HG03108 (cell line): Measurements from ENCODE around the gene CLSTN1.

ENCODE experiments used
- ATAC-seq: cut with Tn5 transposase; IDR thresholded peaks from one replicate; pipeline ENCODE4 v1.9.1; 2021; ENCODE audit warnings: moderate library complexity; ENCODE audit not compliant: unreplicated experiment

CLSTN1 gene

DNA sequence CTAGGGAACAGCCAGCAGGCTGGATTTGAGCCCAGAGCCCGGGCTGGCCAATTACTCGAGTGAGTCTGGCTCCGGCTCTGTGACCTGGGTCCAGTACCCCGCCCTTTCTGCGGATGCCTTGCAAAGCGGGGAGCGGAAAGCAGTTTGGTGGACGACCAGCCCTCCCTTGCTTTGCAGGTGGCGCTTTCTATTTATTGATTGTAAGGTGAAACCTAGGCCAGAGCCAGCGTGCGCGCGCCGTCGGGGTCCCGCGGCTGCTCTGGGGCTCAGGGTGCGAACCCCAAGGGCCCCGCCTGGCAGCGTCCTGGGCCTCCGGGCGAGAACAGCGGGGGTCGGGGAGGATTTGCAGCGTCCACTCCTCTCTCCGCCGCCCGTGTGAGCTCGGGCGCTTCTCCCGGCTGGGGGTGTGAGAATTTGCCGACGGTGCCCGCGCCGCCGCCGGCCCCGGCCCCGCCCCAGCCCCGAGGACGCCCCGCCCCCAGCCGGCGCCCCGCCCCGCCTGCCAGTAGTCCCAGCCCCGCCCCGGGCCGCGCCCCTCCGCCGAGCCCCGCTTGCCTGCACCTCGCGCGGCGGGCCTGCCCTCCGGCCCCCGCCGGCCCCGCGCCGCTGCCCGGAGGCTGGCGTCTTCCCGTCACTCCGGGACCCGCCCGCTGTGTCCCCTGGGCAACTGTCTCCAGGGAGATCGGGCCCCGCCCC, 134.6 kb downstream of the CLSTN1 start:
- peak; percentile 54 for ATAC-seq

DNA sequence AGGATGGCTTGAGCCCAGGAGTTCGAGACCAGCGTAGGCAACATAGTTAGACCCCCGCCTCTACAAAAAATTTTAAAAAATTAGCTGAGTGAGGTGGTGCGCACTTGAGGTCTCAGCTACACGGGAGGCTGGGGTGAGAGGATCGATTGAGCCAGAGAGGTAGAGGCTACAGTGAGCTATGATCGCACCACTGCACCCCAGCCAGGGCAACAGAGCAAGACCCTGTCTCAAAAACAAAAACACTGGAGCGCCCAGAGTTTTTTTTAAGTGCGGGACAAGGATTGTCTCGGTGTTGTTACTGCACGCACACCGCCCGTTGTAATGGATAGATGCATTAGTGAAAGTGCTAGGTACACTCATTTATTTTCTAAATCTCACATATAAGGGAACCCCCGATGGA, 135.2 kb downstream of the CLSTN1 start:
- ATAC-seq = no peak

DNA sequence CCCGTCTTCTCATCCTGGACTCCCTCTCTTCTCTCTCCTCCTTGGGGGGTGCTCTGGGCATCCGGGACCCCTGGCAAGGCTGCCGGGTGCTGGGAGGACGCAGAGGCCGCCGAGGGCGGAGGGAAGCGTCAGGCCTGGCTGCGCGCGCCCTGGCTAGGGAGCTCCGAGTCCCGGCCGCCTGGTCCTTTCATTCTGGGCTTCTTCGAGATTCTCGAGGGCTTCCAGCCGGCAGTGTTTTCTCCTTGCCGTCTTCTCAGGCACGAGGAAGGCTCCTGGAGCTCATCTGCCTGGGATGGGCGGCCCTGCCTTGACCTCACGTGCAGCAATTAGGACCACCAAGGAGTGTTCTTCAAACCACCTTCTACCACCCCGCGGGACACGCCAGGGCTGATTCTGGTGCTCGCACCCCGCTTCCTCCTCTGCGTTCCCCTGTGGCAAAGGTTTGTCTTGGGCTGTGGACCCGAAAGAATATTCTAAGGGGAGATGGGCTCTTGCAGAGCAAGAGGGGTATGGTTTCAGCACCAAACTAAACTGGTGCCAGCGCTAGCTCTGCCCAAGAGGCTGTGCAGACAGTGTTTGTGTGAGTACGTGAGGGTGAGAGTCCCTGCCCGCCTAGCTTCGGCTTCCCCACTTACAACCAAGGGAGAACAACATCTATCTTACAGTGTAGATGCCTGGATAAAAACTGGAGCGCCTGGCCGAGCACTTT, 135.7 kb downstream of the CLSTN1 start:
- ATAC-seq = no peak

DNA sequence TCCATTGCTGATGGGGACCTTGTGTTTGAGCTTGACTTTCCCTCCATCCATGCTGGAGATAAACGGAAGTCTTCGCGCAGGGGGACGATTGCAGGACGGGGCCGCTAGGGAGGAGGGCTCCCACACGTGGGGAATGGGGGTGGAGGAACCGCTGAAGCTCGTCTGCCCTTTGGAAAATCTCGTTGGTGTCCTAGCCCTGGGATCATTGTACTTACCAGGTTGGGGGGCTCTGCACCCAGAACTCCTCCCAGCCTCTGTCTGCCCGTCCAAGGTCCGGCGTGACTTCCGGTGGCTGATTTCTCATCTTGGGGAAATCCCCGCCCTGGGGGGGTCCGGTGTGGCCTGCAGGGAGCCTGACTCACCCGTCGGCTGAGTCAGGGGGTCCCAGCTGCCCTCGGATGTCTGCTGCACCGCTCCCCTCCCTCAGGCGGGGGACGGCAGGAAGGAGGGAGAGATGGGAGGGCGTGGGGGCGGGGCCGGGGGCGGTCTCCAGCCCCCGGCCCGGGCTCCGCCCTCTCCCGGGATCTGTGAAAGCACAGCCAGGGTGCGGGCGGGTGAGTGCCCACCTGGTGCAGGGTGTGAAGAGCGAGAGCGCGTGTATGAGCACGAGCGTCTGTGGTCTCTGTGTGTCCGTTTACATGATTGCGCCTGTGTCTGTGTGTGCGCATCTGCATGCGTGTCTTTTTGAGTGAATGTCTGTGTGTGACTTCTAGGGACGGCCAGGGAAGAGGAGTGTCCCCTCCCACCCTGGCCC, 136.5 kb downstream of the CLSTN1 start:
- no peak for ATAC-seq

DNA sequence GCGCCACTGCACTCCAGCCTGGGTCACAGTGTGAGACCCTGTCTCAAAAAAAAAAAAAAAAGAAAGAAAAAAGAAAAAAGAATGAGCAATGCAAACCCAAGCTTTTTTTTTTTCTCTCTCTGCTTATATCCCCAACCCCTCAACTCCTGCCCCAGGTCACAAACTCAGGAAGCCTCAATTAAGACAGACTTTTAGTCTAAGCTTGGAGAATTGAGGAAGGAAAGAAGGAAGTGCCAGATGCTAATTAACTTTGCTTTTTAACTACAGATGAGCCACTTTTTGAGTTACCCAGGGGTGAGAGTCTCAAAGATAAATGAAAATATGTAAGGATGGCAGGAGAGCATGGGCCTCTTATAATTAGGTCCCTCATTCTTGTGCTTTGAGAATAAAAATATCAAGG, 139.0 kb downstream of the CLSTN1 start:
- no peak for ATAC-seq

DNA sequence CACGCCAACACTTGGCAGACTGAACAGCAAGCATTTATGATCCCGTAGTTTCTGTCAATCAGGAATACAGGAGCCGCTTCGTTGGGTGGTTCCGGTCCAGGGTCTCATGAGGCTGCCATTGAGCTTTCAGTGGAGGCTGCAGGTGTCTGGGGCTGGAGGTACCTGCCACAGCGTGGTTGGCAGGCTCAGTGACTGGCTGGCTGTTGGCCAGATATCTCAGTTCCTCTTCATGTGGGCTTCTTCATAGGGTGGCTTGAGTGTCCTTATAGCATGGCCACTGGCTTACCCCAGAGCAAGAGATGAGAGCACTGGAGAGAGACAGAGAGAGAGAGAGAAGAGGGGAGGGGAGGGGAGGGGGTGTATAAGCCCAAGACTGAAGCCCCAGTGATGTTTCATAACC, 142.9 kb downstream of the CLSTN1 start:
- ATAC-seq = no peak

DNA sequence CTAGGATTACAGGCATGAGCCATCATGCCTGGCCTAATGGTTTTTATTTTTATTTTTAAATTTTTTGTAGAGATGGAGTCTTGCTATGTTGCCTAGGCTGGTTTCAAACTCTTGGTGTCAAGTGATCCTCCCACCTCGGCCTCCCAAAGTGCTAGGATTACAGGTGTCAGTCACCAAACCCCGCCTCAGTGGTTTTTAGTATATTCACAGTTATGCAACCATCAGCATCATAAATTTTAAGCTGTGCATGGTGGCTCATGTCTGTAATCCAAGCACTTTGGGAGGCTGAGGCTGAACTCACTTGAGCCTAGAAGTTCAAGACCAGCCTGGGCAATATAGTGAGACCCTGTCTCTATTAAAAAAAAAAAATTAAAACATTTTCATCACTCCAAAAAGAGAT, 143.7 kb downstream of the CLSTN1 start:
- ATAC-seq = no peak
